ENCODE measurements around the gene ANKDD1B.

ANKDD1B gene

GRCh38 chr5:75614176-75614575, 2.9 kb downstream of the ANKDD1B start:
- H3K27ac ChIP-seq (ENCODE audit: low read depth, low read length), result no peak overlapping the region
- peaks cover 38% of the 10 kb centered on the region for H3K4me1 ChIP-seq (ENCODE audit: control insufficient read depth, insufficient read depth, low read length)
- H3K27me3 ChIP-seq (ENCODE audit: control insufficient read depth, insufficient read depth, low read length), result peaks cover 3% of the 10 kb centered on the region; the same call in 1 of the 2 replicates
- no peak overlapping the region for H3K4me3 ChIP-seq (ENCODE audit: low read depth, low read length)
- H3K9ac ChIP-seq (ENCODE audit: low read length), result no peak overlapping the region
- H3K36me3 ChIP-seq (ENCODE audit: control insufficient read depth, insufficient read depth, low read length), result no peaks in the 10 kb centered on the region
- no peaks in the 10 kb centered on the region for H3K9me3 ChIP-seq (ENCODE audit: control insufficient read depth, insufficient read depth, low read depth, low read length)

DNA sequence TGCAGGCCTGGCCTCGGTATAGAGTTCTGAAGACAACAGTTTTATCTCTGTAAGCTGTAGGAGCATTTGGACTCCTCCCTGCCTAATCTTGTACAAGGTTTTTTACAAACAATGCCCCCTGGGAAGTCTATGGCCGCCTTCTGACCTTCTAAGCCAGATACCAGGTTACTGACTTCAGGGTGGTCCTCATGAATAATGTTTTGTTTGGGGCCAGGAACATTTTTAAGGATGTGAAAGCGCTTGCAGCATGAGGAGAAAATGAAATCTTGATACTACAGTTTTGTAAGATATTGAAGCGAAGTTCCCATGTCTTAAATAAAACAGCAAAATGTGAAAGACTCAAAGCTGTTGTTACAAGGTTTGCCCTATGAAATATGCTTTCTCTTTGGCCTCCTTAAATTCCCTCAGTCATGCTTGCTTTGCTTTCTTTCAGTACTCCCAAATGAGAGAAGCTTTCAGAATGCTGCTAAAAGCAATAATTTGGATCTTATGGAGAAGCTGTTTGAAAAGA, 5.2 kb downstream of the ANKDD1B start:
- no peaks in the 10 kb centered on the region for H3K9me3 ChIP-seq (ENCODE audit: control insufficient read depth, insufficient read depth, low read depth, low read length)
- no peak overlapping the region for H3K4me3 ChIP-seq (ENCODE audit: low read depth, low read length)
- H3K36me3 ChIP-seq (ENCODE audit: control insufficient read depth, insufficient read depth, low read length), result no peaks in the 10 kb centered on the region
- H3K27ac ChIP-seq (ENCODE audit: low read depth, low read length), result peak overlapping the region; percentile 23; the same call in 1 of the 2 replicates
- H3K4me1 ChIP-seq (ENCODE audit: control insufficient read depth, insufficient read depth, low read length), result peaks cover 32% of the 10 kb centered on the region
- no peak overlapping the region for H3K9ac ChIP-seq (ENCODE audit: low read length)
- H3K27me3 ChIP-seq (ENCODE audit: control insufficient read depth, insufficient read depth, low read length), result peaks cover 3% of the 10 kb centered on the region; the same call in 1 of the 2 replicates

DNA sequence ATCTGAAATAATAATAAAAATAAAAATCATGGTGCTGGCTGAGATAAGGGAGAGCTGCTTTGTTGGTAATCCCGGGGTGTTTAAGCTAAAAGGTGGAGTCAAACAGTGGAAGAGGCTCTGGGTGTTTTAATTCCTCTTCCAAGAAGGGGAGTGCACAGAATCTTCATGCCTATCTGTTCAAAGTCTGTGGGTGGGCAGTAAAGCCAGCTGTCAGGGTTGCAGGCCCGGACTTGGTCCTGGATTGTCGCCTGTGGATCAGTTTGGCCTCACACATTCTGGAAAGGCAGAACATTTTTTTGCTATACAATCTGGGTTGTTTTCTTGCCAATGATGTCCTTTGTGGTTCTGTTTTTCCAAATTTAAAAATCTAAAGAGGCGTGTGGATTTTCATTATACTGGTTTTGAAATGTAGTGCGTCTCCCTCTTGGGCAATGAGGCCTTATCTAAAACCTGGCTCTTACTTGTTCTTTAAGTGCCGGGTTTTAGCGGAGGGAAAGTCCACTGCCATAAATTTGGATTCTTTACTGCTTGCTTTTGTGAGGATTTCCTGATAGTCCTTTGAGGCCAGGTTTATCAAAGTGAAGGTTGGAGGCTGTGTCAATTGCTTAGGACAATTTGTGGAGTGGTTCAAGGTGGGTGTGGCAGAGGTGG, 5.8 kb downstream of the ANKDD1B start:
- Histone ChIP-seq H3K9me3 (ENCODE audit: control insufficient read depth, insufficient read depth, low read depth, low read length) (no peaks in the 10 kb centered on the region), H3K36me3 (ENCODE audit: control insufficient read depth, insufficient read depth, low read length) (no peaks in the 10 kb centered on the region), H3K27me3 (ENCODE audit: control insufficient read depth, insufficient read depth, low read length) (peaks cover 3% of the 10 kb centered on the region; the same call in 1 of the 2 replicates), H3K4me3 (ENCODE audit: low read depth, low read length) (no peak overlapping the region), H3K4me1 (ENCODE audit: control insufficient read depth, insufficient read depth, low read length) (peaks cover 29% of the 10 kb centered on the region), H3K27ac (ENCODE audit: low read depth, low read length) (peak overlapping the region; percentile 23; the same call in 1 of the 2 replicates), H3K9ac (ENCODE audit: low read length) (no peak overlapping the region)

DNA sequence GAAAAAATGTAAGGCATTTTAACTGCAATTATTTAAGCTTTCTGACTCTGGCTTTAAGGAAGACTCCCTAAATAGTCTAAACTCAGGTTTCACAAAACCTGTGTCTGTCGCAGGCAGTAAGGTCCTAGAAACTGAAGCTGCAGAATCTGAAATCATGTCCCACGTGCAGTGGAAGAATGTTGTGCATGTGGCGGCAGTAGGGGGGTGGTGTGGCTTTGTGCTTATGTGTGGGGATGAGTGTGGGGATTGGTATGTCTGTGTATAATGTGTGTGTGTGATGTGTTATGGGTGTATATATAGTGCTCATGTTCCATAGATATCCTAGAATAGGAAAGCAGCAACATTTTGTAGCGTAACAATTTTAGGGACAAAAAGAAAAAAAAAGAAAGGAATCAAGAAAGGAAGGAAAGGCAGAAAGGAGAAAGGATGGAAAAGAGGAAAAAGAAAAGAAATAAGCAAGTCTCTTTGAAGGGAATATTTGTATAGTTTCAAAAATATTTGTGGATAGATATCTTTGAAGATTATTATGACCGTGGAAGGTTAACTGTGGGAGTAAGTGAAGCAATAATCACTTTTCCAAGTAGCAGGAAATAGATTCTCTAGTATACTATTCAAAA, 6.6 kb downstream of the ANKDD1B start:
- Histone ChIP-seq H3K4me3 (ENCODE audit: low read depth, low read length) (no peak overlapping the region), H3K27me3 (ENCODE audit: control insufficient read depth, insufficient read depth, low read length) (no peaks in the 10 kb centered on the region), H3K9ac (ENCODE audit: low read length) (no peak overlapping the region), H3K36me3 (ENCODE audit: control insufficient read depth, insufficient read depth, low read length) (no peaks in the 10 kb centered on the region), H3K9me3 (ENCODE audit: control insufficient read depth, insufficient read depth, low read depth, low read length) (no peaks in the 10 kb centered on the region), H3K4me1 (ENCODE audit: control insufficient read depth, insufficient read depth, low read length) (peaks cover 23% of the 10 kb centered on the region), H3K27ac (ENCODE audit: low read depth, low read length) (no peak overlapping the region)

DNA sequence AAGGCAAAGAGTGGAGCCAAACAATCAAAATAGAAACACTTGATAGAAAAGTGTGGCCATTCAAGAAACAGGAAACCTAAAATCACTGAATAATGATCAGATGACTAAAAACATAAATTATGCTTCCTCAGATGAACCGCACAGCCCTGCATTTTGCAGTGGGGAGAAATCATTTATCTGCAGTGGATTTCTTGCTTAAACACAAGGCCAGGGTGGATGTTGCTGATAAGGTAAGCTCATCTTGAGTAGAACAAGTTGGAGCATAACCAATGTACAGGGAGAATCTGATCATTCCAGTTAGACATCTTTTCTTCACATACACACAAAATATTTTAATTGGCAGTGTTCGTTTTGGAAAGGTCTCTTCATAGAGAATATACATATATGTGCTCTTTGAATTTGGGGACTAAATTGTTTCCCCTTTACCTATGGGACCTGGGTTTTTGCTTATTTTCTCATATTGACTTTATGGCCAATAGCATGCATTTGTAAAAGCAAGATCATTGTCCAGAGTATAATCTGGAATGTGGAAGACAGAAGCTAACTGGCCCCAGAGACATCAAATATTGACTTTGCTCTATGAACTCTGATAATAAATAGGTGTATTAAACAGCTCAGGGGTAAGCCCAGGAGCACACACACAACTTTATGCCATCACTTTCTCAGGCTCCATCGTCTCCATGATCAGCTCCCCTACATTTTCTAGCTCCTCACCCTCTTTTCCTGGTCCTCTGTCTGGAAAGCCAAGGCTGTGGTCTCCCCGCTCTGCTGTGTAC, 9.1 kb downstream of the ANKDD1B start:
- H3K27ac ChIP-seq (ENCODE audit: low read depth, low read length), result no peak overlapping the region
- H3K9me3 ChIP-seq (ENCODE audit: control insufficient read depth, insufficient read depth, low read depth, low read length), result no peaks in the 10 kb centered on the region
- H3K9ac ChIP-seq (ENCODE audit: low read length), result no peak overlapping the region
- H3K4me3 ChIP-seq (ENCODE audit: low read depth, low read length), result no peak overlapping the region
- H3K4me1 ChIP-seq (ENCODE audit: control insufficient read depth, insufficient read depth, low read length), result peaks cover 29% of the 10 kb centered on the region
- no peaks in the 10 kb centered on the region for H3K36me3 ChIP-seq (ENCODE audit: control insufficient read depth, insufficient read depth, low read length)
- no peaks in the 10 kb centered on the region for H3K27me3 ChIP-seq (ENCODE audit: control insufficient read depth, insufficient read depth, low read length)

DNA sequence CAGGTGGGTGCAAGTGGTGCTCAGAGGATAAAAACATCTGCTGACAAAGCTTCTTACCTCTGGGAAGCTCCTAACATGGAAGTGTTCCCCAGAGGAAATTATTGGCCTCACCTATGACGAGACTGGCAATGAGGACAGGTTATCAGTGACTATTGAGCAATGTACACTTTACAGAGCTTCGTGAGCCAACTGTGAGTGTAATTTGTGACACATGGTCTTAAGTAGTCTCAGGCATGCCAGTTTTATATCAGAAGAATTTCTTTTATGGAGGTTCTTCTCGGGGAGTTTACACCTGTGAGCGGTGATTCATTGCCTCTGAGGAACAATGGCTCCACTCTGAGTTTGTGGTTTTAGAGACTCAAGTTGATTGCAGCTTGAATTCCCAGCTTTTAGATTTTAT, 11.3 kb downstream of the ANKDD1B start:
- no peak overlapping the region for H3K27ac ChIP-seq (ENCODE audit: low read depth, low read length)
- H3K36me3 ChIP-seq (ENCODE audit: control insufficient read depth, insufficient read depth, low read length), result no peaks in the 10 kb centered on the region
- H3K9ac ChIP-seq (ENCODE audit: low read length), result no peak overlapping the region
- peaks cover 14% of the 10 kb centered on the region; the same call in 1 of the 2 replicates for H3K4me1 ChIP-seq (ENCODE audit: control insufficient read depth, insufficient read depth, low read length)
- H3K9me3 ChIP-seq (ENCODE audit: control insufficient read depth, insufficient read depth, low read depth, low read length), result no peaks in the 10 kb centered on the region
- H3K4me3 ChIP-seq (ENCODE audit: low read depth, low read length), result no peak overlapping the region
- H3K27me3 ChIP-seq (ENCODE audit: control insufficient read depth, insufficient read depth, low read length), result no peaks in the 10 kb centered on the region

- H3K4me1 ChIP-seq (ENCODE audit: control insufficient read depth, insufficient read depth, low read length), result peaks cover 10% of the 10 kb centered on the region; the same call in 1 of the 2 replicates
- no peaks in the 10 kb centered on the region for H3K36me3 ChIP-seq (ENCODE audit: control insufficient read depth, insufficient read depth, low read length)
- no peak overlapping the region for H3K4me3 ChIP-seq (ENCODE audit: low read depth, low read length)
- H3K9me3 ChIP-seq (ENCODE audit: control insufficient read depth, insufficient read depth, low read depth, low read length), result no peaks in the 10 kb centered on the region
- H3K27ac ChIP-seq (ENCODE audit: low read depth, low read length), result no peak overlapping the region
- H3K9ac ChIP-seq (ENCODE audit: low read length), result no peak overlapping the region
- H3K27me3 ChIP-seq (ENCODE audit: control insufficient read depth, insufficient read depth, low read length), result no peaks in the 10 kb centered on the region
Observed at GRCh38 chr5:75623846-75624245, 12.6 kb downstream of the ANKDD1B start.

- Histone ChIP-seq H3K27me3 (ENCODE audit: control insufficient read depth, insufficient read depth, low read length) (no peaks in the 10 kb centered on the region), H3K4me1 (ENCODE audit: control insufficient read depth, insufficient read depth, low read length) (peaks cover 6% of the 10 kb centered on the region; the same call in 1 of the 2 replicates), H3K9me3 (ENCODE audit: control insufficient read depth, insufficient read depth, low read depth, low read length) (no peaks in the 10 kb centered on the region), H3K4me3 (ENCODE audit: low read depth, low read length) (no peak overlapping the region), H3K27ac (ENCODE audit: low read depth, low read length) (no peak overlapping the region), H3K36me3 (ENCODE audit: control insufficient read depth, insufficient read depth, low read length) (no peaks in the 10 kb centered on the region), H3K9ac (ENCODE audit: low read length) (no peak overlapping the region)
Observed at GRCh38 chr5:75626959-75627358, 15.7 kb downstream of the ANKDD1B start.

DNA sequence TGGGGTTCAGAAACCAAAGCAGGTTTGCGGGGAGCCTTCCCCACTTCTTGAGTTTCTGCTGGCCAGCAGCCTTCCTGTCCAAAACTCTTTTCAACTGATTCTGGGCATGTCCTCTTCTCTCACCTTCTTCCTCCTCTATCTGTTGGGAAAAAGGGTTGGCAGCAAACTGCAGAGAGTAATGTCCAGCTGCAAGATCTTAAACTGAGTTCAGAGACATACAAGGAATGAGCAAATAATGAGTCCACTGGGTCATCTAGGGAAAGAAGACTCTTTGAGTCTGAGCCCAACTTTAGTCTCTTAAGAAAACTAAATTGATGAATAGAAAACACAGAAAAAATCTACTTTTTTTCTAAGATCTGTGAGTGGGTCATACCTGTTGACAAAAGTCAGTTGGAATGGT, 16.5 kb downstream of the ANKDD1B start:
- Histone ChIP-seq H3K36me3 (ENCODE audit: control insufficient read depth, insufficient read depth, low read length) (no peaks in the 10 kb centered on the region), H3K27ac (ENCODE audit: low read depth, low read length) (no peak overlapping the region), H3K9me3 (ENCODE audit: control insufficient read depth, insufficient read depth, low read depth, low read length) (no peaks in the 10 kb centered on the region), H3K9ac (ENCODE audit: low read length) (no peak overlapping the region), H3K4me1 (ENCODE audit: control insufficient read depth, insufficient read depth, low read length) (peaks cover 6% of the 10 kb centered on the region; the same call in 1 of the 2 replicates), H3K27me3 (ENCODE audit: control insufficient read depth, insufficient read depth, low read length) (no peaks in the 10 kb centered on the region), H3K4me3 (ENCODE audit: low read depth, low read length) (no peak overlapping the region)

GRCh38 chr5:75630875-75631274, 19.6 kb downstream of the ANKDD1B start:
- no peaks in the 10 kb centered on the region; the same call in 1 of the 2 replicates for H3K9me3 ChIP-seq (ENCODE audit: control insufficient read depth, insufficient read depth, low read depth, low read length)
- H3K9ac ChIP-seq (ENCODE audit: low read length), result no peak overlapping the region
- H3K4me3 ChIP-seq (ENCODE audit: low read depth, low read length), result no peak overlapping the region
- H3K27me3 ChIP-seq (ENCODE audit: control insufficient read depth, insufficient read depth, low read length), result no peaks in the 10 kb centered on the region
- H3K4me1 ChIP-seq (ENCODE audit: control insufficient read depth, insufficient read depth, low read length), result no peaks in the 10 kb centered on the region
- H3K27ac ChIP-seq (ENCODE audit: low read depth, low read length), result no peak overlapping the region
- H3K36me3 ChIP-seq (ENCODE audit: control insufficient read depth, insufficient read depth, low read length), result no peaks in the 10 kb centered on the region

GRCh38 chr5:75632321-75632720, 21.1 kb downstream of the ANKDD1B start:
- no peaks in the 10 kb centered on the region for H3K4me1 ChIP-seq (ENCODE audit: control insufficient read depth, insufficient read depth, low read length)
- H3K4me3 ChIP-seq (ENCODE audit: low read depth, low read length), result no peak overlapping the region
- H3K9ac ChIP-seq (ENCODE audit: low read length), result no peak overlapping the region
- H3K36me3 ChIP-seq (ENCODE audit: control insufficient read depth, insufficient read depth, low read length), result no peaks in the 10 kb centered on the region
- H3K27ac ChIP-seq (ENCODE audit: low read depth, low read length), result no peak overlapping the region
- no peaks in the 10 kb centered on the region; the same call in 1 of the 2 replicates for H3K9me3 ChIP-seq (ENCODE audit: control insufficient read depth, insufficient read depth, low read depth, low read length)
- H3K27me3 ChIP-seq (ENCODE audit: control insufficient read depth, insufficient read depth, low read length), result no peaks in the 10 kb centered on the region
